ENCODE results near the gene ASTL. TPM values are rescaled to one million over a fixed set of nuclear protein-coding genes. Genes with fewer than 3 reads are reported as not detected.
A peak's percentile ranks its signal among the peaks of the same experiment; 100 is the strongest.
"Not testable (repeated sequence)": the region's sequence is repeated elsewhere in the genome, so short reads cannot be mapped to it uniquely, and the experiment has no call there.

ASTL gene
- total RNA-seq, 4 donors from 2014 or later = 0.84 to 3.3 TPM; not detected in 2

DNA sequence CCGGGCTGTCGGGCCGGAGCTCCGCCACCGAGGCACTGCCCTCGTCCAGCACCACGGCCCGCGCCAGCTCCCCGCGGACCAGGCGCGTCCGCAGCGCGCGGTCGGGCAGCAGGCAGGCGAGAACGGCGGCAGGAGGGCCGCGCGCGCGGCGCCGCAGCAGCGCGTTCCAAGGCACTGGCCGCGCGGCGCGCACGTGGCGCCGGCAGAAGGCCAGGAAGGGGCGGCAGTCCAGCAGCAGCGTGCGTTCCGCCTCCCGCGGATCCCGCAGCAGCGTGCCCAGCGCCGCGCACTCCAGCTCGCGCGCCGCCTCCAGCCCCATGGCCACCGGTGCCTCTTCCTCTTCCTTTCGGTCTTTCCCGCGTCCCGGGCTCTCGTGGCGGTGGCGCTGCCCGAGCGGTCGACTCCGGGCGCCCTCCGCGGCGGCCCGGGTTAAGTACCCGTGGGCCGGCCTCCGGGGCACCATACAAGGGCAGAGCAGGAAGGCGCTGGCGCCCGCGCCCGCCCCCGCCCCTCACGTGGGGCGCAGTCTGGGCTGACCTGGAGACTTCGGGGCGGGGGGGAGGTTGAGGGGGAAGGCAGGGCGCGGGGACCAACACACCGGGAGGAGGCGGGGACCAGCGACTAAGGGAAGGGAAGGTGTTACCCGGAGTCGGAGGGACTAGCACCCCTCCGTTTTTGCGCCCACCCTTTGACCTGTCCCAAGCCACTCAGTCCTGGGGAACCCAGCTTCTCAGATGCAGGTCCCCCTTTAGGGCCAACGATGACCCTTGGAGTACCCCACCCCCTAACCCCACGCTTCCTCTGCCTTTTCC is 6.9 kb upstream of the ASTL start, which contains the start of gene DUSP2:
Gene DUSP2 (minus strand): TSS at position 405 of the 812 bp plus-strand sequence. CDS start 86 bp downstream, at position 319.
- no peak for TF ChIP-seq CTCF (IDR thresholded peaks at IDR 0.05)
- peak; percentile 80 for ATAC-seq (ENCODE audit: low FRiP score)
- DNase-seq (ENCODE audit: low spot score) = peak; percentile 44

DNA sequence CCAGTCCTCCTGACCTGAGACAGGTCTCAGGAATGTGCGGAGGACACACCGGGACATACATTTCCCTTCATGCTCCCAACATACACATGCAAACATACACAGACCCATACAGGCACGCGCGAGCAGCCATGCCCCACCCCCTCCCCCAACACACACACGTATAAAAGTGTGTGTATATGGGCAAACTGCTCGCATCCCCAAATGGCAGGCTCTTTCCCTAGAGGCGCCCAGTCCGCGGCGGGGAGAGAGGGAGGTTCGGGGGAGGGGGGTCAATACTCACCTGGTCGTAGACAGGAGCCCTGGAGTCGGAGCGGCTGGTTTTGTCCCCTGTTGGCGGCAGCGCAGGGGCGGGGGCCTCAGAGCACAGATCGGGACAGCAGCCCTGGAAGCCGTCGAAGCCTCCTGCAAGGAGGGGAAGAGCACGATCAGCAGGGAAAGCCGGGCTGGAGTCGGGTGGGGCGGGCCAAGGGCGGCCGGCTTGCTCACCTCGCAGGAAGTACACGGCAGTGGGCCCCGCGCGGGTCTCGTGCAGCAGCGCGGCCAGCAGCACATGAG is 6.3 kb upstream of the ASTL start:
- no peak for TF ChIP-seq CTCF (IDR thresholded peaks at IDR 0.05)
- ATAC-seq (ENCODE audit: low FRiP score) (no peak), DNase-seq (ENCODE audit: low spot score) (no peak)

GRCh38 chr2:96143848-96144480 is 5.7 kb upstream of the ASTL start:
- DNase-seq (ENCODE audit: low spot score) = no peak
- ATAC-seq (ENCODE audit: low FRiP score) = no peak
- TF ChIP-seq CTCF (IDR thresholded peaks at IDR 0.05) = no peak

GRCh38 chr2:96143231-96143847 is 5.0 kb upstream of the ASTL start:
- no peak for ATAC-seq (ENCODE audit: low FRiP score)
- TF ChIP-seq CTCF (IDR thresholded peaks at IDR 0.05) = no peak
- DNase-seq (ENCODE audit: low spot score) = no peak

GRCh38 chr2:96142217-96143113 is 4.2 kb upstream of the ASTL start:
- no peak for DNase-seq (ENCODE audit: low spot score)
- ATAC-seq (ENCODE audit: low FRiP score) = no peak
- TF ChIP-seq CTCF (IDR thresholded peaks at IDR 0.05) = no peak

GRCh38 chr2:96141624-96141967 is 3.3 kb upstream of the ASTL start:
- ATAC-seq (ENCODE audit: low FRiP score); DNase-seq (ENCODE audit: low spot score): not testable (repeated sequence)
